BJ (cell line): ENCODE data around the gene TCP10L. TPM values are rescaled to one million over a fixed set of nuclear protein-coding genes. Genes with fewer than 3 reads are reported as not detected.
"Not testable (repeated sequence)": the region's sequence is repeated elsewhere in the genome, so short reads cannot be mapped to it uniquely, and the experiment has no call there.

Source experiments
- CTCF ChIA-PET: fragments of 350-600 bp; formaldehyde crosslinking; extraction: SDS; loops from one replicate; lab custom pipeline; 2021; ENCODE audit warnings: antibody characterized with exemption, inconsistent platforms; lab: Yijun Ruan, JAX
- POLR2A ChIA-PET: fragments of 300-600 bp; sonication (Branson Sonifier 250); formaldehyde crosslinking; extraction: SDS; loops from one replicate; lab custom pipeline; 2021; ENCODE audit warnings: antibody characterized with exemption; lab: Charles Lee
- DNase-seq: peaks from one replicate; pipeline ENCODE4 v3.0.0-alpha.2; 2011; ENCODE audit warnings: low read depth
- H3K27me3 ChIP-seq: 2 replicates; pipeline ENCODE4 v1.6.0; 2011; ENCODE audit warnings: low read length; ENCODE audit not compliant: control insufficient read depth, insufficient read depth
- H3K36me3 ChIP-seq: 2 replicates; pipeline ENCODE4 v1.5.1; 2011; ENCODE audit warnings: low read length; ENCODE audit not compliant: control insufficient read depth, insufficient read depth
- H3K4me3 ChIP-seq: 2 replicates; pipeline ENCODE4 v1.5.1; 2011; ENCODE audit warnings: low read depth, mild to moderate bottlenecking, control low read depth, low read length
- CTCF ChIP-seq: IDR thresholded peaks from 2 replicates; pipeline ENCODE4 v1.5.1; 2011; ENCODE audit warnings: low read depth, mild to moderate bottlenecking, control low read depth, inconsistent platforms, low read length, moderate library complexity; ENCODE audit not compliant: insufficient read depth
- polyA minus RNA-seq: library from RNA; depleted of rRNA, polyadenylated mRNA; stranded (reverse); fragments of >200 nt; gene quantifications from 2 replicates; pipeline ENCODE4 v1.2.3, GENCODE V29; 2011; rRNA and poly(A)+ RNA removed
- polyA plus RNA-seq: library from polyadenylated mRNA; depleted of rRNA; stranded (reverse); fragments of >200 nt; gene quantifications from 2 replicates; pipeline ENCODE4 v1.2.3, GENCODE V29; 2011; rRNA removed

TCP10L gene
- polyA plus RNA-seq (0.11 TPM in 1 of 2 replicates, not detected in the other), polyA minus RNA-seq (0.09 TPM in 1 of 2 replicates, not detected in the other)

DNA sequence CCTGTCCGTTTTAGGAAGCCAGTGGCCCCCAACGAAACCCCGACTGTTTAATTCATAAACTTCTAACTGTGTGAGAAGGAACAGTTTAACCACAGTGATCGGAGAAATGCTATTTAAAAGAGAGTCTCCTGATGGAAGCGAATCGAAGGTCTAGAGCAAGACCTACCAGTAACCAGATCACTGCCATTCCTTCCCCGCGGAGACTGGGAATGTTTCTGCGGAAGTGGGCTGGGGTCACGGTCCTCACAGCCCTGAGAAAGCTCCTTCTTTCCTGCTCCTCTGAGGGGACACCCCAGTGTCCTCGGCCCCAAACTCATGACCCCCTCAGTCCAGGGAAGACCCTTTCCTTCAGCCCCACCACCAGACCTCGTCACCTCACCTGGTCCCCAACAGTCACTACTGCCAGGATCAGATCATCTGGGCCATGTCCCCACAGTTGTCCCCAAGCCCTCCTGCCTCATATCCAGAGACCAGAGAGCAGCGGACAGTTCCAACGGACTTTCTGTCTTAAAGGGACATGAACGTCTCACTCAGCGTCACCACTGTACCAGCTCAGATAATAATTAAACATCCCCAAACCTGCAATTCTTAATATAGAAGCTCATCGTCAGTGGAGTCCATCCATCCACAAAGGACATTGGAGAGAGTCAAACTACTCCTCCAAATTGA is at the start of gene TCP10L:
TSS of gene TCP10L (minus strand) at position 482 of the 669 bp plus-strand sequence. CDS start 1,219 bp downstream, outside the sequence.
- POLR2A ChIA-PET, result no interaction called here
- no peak for TF ChIP-seq CTCF
- Histone ChIP-seq H3K4me3 (no peak within 1 kb of the TSS), H3K36me3 (no peaks in the 10 kb centered on the region), H3K27me3 (peaks cover 10% of the 10 kb centered on the region)
- DNase-seq, result no peak
- CTCF ChIA-PET, result no interaction called here

DNA sequence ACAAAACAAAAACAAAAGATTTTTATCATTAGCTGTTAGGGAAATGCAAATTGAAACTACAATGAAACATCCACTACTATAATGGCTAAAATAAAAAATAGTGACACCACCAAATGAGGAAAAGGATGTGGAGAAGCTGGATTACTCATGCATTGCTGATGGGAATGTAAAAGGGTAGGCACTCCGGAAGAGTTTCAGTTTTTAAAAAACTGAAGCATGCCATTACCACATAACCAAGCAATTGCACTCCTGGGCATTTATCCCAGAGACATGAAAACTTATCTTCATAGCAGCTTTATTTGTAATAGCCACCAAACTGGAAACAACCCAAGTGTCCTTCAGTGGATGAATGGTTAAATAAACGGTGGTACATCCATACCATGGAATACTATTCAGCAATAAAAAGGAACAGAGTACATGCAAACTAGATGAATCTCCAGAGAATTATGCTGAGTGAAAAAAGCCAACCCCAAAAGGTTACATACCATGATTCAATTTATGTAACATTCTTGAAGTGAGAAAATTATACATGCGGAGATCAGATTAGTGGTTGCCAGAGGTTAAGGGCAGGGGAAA is 41.4 kb upstream of the TCP10L start:
- CTCF ChIA-PET, result interaction anchor here (1.0 kb wide), 1 partner anchor 314 kb away, joined by 3 read pairs; no protein-coding TSS in a partner anchor
- Histone ChIP-seq H3K27me3 (no peaks in the 10 kb centered on the region), H3K36me3 (no peaks in the 10 kb centered on the region; the same call in 1 of the 2 replicates), H3K4me3 (no peak overlapping the region)
- no peak for TF ChIP-seq CTCF
- peak; percentile 37 for DNase-seq
- POLR2A ChIA-PET, result no interaction called here

DNA sequence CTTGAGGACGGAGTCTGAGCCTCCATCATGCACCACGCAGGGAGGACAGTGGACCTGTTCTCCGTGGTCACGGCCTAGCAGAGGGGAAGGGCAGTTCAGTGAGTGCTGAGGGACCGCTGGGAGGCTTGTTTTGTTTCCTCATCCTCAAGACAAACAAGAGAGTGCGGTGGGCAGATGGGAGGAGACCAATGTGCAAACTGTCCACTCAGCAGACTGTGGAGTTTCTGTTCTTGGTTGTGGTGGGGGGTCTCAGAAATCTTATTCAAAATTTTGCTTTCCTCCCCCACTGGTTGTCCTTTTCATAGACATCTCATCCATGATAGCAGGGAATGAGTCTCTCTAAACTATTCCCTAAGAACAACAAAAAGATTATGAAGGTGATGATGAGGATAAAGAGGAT is 32.9 kb upstream of the TCP10L start:
- CTCF ChIA-PET, POLR2A ChIA-PET, H3K4me3 ChIP-seq, DNase-seq, H3K27me3 ChIP-seq, H3K36me3 ChIP-seq: not testable (repeated sequence)

- Histone ChIP-seq H3K4me3 (peak overlapping the region; percentile 92), H3K36me3 (peaks cover 2% of the 10 kb centered on the region; the same call in 1 of the 2 replicates), H3K27me3 (peaks cover 2% of the 10 kb centered on the region)
- CTCF ChIA-PET, result interaction anchor here (1.6 kb wide), 1 partner anchor 13 kb away, joined by 11 read pairs; no protein-coding TSS in a partner anchor
- DNase-seq, result no peak
- POLR2A ChIA-PET, result no interaction called here
- TF ChIP-seq CTCF, result no peak
Observed at GRCh38 chr21:32613436-32614043, 28.2 kb upstream of the TCP10L start.

DNA sequence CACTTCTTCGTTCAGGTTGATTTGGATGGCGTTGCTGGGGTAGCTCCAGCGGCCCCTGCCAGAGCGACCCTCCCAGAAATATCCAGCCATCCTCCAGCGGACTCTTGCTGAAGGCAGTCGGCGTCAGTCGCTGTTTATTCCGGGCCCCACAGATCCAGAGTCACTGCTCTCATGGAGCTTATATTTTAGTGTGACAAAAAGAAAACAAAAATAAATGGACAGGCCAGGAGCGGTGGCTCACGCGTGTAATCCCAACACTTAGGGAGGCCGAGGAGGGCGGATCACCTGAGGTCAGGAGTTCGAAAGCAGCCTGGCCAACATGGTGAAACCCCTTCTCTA is 27.6 kb upstream of the TCP10L start:
- peak overlapping the region; percentile 92 for H3K4me3 ChIP-seq
- H3K36me3 ChIP-seq, result peaks cover 2% of the 10 kb centered on the region; the same call in 1 of the 2 replicates
- ChIA-PET POLR2A (no interaction called here), CTCF (interaction anchor here (1.6 to 2.0 kb wide), 2 partner anchors 12 to 14 kb away, joined by 6 to 11 read pairs; no protein-coding TSS in a partner anchor)
- DNase-seq, result no peak
- no peak for TF ChIP-seq CTCF
- H3K27me3 ChIP-seq, result peaks cover 2% of the 10 kb centered on the region; the same call in 1 of the 2 replicates
